ENCODE data around the gene RBFOX2. TPM values are rescaled to one million over a fixed set of nuclear protein-coding genes. Genes with fewer than 3 reads are reported as not detected.

The RBFOX2 gene
- total RNA-seq, 1 donor from 2014 or later = 76.7 TPM

DNA sequence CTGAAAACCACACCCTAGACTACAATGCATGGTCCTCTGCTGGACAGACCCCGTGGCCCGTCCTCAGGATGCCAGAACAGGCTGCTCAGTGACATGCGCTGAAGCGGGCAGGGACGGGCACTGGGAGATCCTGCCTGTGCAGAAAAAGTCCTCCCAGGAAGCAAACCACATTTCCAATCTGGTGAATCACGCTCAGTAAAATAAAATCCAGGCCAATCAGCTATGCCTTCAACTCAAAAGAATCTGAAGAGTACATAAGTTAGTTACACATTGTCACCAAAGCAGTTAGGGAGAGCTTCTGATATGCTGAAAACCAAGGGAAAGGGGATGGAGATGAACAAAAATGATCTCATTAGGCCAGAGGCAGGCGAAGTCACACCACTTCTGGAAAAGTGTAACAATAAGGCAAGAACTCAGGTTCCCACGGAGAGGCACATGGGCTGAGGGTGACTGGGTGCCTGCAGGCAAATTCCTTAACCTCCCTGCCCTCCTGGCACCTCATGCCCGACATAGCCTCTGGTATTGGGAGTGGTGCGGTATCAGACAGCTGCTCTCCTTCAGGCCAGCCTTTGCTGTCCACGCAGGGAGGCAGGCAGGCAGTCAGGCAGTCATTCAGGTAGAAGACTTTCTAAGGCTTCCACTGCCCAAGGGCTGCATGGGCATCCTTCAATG lies 244.5 kb downstream of the RBFOX2 start:
- intact Hi-C loops (cut with micrococcal nuclease) = no loop called here
- ATAC-seq (peak; percentile 23), DNase-seq (no peak)

DNA sequence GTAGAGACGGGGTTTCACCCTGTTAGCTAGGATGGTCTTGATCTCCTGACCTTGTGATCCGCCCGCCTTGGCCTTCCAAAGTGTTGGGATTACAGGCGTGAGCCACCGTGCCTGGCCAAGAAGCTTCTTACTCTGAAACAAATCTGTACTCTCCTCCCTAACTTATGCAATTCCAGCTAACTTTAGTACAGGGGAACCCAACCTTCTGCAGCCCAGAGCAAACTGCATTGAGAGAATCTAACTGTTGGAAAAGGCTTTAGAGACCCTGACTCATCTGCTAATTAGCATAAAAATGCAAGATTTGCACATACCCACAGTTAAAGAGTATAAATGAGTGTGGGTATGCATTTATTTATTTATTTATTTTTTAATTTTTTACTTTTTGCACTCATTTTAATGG lies 246.1 kb downstream of the RBFOX2 start:
- ATAC-seq (peak; percentile 27), DNase-seq (no peak)
- intact Hi-C loops (cut with micrococcal nuclease) = no loop called here

GRCh38 chr22:35781898-35782297 lies 246.7 kb downstream of the RBFOX2 start:
- DNase-seq = no peak
- peak; percentile 23 for ATAC-seq
- intact Hi-C loops (cut with micrococcal nuclease) = no loop called here

DNA sequence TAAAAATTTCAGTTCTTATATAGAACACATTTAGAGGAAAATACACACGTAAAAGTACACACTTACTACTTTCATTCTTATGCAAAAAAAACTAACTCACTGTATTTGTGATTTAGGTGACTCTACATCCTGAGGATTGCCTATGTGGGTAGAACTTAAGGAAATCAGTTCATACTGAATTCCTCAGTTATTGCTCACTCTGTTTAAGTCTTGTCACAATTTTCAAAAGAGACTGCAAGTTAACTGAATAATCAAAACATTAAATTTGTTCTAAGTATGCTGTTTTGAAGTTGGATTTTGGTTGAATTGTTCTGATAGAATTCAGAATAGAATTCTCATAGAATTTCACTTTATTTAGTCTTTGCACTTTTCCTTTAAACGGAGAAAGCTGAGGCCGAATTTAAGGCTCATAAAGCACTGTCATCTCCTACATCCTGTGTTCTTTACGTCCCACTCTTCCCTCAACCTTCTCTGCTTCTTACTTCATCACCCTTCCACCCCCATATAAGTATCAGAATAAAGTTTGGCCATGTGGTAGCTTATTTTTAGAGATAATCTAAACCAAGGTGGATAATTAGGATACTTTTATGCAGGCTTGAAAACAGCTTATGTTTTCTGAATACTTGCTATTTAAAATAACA lies 251.2 kb downstream of the RBFOX2 start:
- ATAC-seq = no peak
- intact Hi-C loops (cut with micrococcal nuclease) = no loop called here
- no peak for DNase-seq

- intact Hi-C loops (cut with micrococcal nuclease) = no loop called here
- DNase-seq = no peak
- ATAC-seq = no peak
Observed at GRCh38 chr22:35775339-35775738, 253.3 kb downstream of the RBFOX2 start.

GRCh38 chr22:35769974-35770373 lies 258.6 kb downstream of the RBFOX2 start:
- DNase-seq (no peak), ATAC-seq (no peak)
- intact Hi-C loops (cut with micrococcal nuclease) = no loop called here

- ATAC-seq (peak; percentile 82), DNase-seq (no peak)
- intact Hi-C loops (cut with micrococcal nuclease) = no loop called here
Observed at GRCh38 chr22:35766654-35767580, 261.7 kb downstream of the RBFOX2 start.

GRCh38 chr22:35761037-35761436 lies 267.6 kb downstream of the RBFOX2 start:
- ATAC-seq (peak; percentile 66), DNase-seq (no peak)
- intact Hi-C loops (cut with micrococcal nuclease) = no loop called here

DNA sequence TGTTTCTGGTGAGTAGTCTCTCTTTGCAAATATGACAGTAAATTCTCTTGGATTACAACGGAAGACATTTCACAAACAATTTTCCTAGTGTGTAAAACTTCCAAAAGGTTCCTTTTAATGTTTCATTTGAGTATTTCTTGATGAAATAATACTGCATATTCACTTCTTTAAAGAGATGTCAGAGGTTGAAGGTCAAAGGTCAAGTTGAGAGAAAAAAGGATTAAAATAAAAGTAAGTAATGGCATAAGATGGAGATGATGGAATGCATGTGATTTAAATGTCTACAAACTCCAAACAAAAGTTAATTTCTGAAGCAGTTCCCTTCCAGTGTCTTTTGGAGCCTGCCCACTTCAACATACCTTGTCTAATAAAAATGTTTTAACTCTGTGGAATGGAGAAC lies 270.2 kb downstream of the RBFOX2 start:
- no peak for DNase-seq
- intact Hi-C loops (cut with micrococcal nuclease) = no loop called here
- no peak for ATAC-seq

GRCh38 chr22:35756722-35757121 lies 271.9 kb downstream of the RBFOX2 start:
- intact Hi-C loops (cut with micrococcal nuclease) = no loop called here
- DNase-seq (no peak), ATAC-seq (no peak)

DNA sequence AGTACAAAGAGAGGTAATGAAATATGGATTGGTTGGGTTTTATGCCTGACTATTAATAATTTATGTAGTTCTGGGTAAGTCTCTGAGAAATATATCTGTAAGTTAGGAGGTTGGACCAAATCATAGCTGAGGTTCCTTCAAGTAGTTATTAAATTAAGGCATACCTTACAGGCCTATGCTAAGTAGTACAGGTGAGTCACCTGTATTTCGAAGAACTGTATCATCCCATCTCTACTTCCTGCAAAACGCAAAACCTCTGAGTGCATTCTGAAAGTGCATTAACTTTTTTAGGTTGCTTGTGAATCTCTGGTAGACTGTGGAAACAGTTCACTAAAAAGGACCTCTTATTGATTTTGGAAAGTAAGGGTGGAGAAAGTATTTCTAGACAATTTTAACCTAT lies 273.9 kb downstream of the RBFOX2 start:
- DNase-seq (no peak), ATAC-seq (no peak)
- intact Hi-C loops (cut with micrococcal nuclease) = no loop called here

DNA sequence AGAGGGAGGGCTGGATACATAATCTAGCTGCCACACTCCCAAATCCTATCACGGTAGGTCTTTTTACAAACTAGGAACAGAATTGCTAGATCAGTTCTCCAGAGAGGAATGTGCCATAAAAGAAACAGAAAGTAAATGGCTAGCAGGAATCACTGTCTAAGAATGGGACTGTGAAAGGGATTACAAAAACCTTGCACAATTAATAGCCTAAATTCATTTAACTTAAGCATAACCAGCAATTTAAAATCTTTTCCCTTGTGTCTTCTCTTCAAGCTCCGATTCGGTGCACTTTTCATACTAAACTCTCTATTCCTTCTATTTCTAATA lies 275.8 kb downstream of the RBFOX2 start:
- ATAC-seq (no peak), DNase-seq (no peak)
- intact Hi-C loops (cut with micrococcal nuclease) = no loop called here

DNA sequence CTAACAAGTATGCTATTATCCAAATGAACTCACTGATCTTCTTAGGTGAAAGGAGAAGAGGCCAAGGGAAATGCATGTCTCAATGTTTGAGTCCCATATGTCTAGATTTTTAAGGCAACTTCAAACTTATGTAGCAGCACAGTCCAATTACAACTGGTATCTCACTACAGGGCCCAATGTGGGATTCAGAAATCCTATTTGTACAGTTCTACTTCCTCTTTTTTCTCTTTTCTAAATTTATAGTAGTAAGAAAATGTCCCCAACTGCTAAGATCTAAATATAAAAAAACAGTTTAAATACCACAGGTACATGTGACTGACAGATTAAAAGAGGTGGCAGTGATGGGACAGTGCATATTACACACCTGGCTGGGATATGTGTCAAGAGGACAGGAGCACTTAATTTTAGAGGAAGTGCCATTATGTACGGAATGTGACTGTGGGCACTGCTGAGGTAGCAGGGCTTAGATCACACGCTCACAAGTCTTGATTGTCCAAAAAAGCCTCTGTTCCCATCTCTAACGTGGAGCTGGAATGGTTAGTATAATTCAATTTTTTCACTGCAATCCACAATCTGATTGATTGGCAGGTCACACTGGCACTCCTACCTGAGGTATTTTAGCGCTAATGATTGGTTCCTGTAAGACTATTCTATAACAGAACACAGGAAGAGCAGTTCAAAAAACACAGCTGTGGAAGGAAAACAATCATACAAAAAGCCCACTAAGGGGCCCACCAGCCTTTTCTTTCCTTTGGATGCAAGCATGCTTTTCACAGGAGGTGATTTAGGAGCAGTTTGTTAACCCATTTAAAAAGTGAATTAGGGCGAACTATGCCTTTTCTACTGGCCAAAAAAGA lies 276.4 kb downstream of the RBFOX2 start:
- DNase-seq (no peak), ATAC-seq (peak; percentile 69)
- intact Hi-C loops (cut with micrococcal nuclease) = no loop called here

DNA sequence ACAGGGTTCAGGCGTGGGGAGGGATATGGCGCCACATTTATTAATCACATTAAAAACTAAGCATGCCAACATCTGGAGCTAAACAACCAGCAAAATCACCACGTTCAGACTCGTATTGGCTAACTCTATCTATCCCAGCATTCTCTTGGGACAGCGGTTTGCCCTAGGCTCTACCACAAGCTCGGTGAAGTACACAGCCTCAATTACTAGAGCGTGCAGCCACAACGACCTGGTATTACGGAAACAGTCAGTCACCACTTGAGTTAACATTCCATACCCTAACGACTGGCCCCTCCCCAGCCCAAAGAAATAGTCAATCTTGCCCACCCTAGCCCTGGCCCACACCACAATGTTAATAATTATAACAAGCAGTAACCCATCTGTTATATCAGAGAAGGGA lies 278.8 kb downstream of the RBFOX2 start:
- ATAC-seq = no peak
- intact Hi-C loops (cut with micrococcal nuclease) = no loop called here

GRCh38 chr22:35746946-35747703 lies 281.5 kb downstream of the RBFOX2 start:
- DNase-seq (no peak), ATAC-seq (peak; percentile 19)
- intact Hi-C loops (cut with micrococcal nuclease) = no loop called here

More for the DNA sequence above, 278.8 kb downstream of the RBFOX2 start:
- no peak for DNase-seq

DNA sequence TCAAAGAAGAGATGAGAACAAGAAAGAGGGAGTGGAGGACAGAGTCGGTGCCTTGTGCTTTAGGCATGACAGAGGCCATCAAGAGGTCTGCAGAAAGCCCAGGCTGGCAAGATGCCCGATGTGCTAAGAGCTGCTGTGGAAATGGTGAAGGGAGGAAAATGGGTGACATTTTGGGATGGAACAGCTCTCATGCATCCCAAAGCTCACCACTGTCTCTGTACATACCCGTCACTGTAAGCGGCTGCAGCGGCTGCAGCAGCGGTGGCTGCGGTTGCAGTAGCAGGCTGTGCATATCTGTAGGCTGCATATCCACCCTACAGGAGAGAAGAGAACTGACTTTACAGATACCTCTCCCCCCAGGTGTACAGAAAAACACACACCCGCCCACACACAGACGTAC lies 282.4 kb downstream of the RBFOX2 start:
- ATAC-seq (peak; percentile 33), DNase-seq (peak; percentile 67)
- intact Hi-C loops (cut with micrococcal nuclease) = no loop called here

GRCh38 chr22:35743326-35743860 lies 285.2 kb downstream of the RBFOX2 start:
- intact Hi-C loops (cut with micrococcal nuclease) = no loop called here
- ATAC-seq (no peak), DNase-seq (no peak)

GRCh38 chr22:35742342-35743100 lies 286.1 kb downstream of the RBFOX2 start:
- ATAC-seq = peak; percentile 74
- no peak for DNase-seq
- intact Hi-C loops (cut with micrococcal nuclease) = no loop called here
